Neuronal stem cell (in vitro differentiated cells): Measurements from ENCODE around the gene MUC5B.
A peak's percentile ranks its signal among the peaks of the same experiment; 100 is the strongest.

Experiments
- DNase-seq: peaks from one replicate; pipeline ENCODE4 v3.0.0-alpha.2; 2013; ENCODE audit warnings: low spot score
- H2AFZ ChIP-seq: one replicate; pipeline ENCODE4 v1.6.1; 2013; ENCODE audit warnings: mild to moderate bottlenecking, low read length, inconsistent platforms
- H2AK5ac ChIP-seq: 2 replicates; pipeline ENCODE4 v1.6.1; 2013; ENCODE audit warnings: low read depth, mild to moderate bottlenecking, inconsistent platforms, low read length, moderate library complexity, mixed read lengths
- H2BK120ac ChIP-seq: 2 replicates; pipeline ENCODE4 v1.6.1; 2013; ENCODE audit warnings: low read depth, mild to moderate bottlenecking, inconsistent platforms, low read length, moderate library complexity, mixed read lengths
- H2BK12ac ChIP-seq: one replicate; pipeline ENCODE4 v1.6.1; 2013; ENCODE audit warnings: low read length, inconsistent platforms
- H2BK15ac ChIP-seq: 2 replicates; pipeline ENCODE4 v1.6.1; 2013; ENCODE audit warnings: mild to moderate bottlenecking, low read length, inconsistent platforms, mixed read lengths
- H2BK5ac ChIP-seq: one replicate; pipeline ENCODE4 v1.6.1; 2013; ENCODE audit warnings: inconsistent platforms, mild to moderate bottlenecking, low read length, moderate library complexity
- H3K14ac ChIP-seq: one replicate; pipeline ENCODE4 v1.6.1; 2013; ENCODE audit warnings: low read length, inconsistent platforms
- H3K18ac ChIP-seq: 2 replicates; pipeline ENCODE4 v1.6.1; 2013; ENCODE audit warnings: low read length, inconsistent platforms
- H3K23ac ChIP-seq: 2 replicates; pipeline ENCODE4 v1.6.1; 2013; ENCODE audit warnings: low read depth, mild to moderate bottlenecking, mixed read lengths, low read length, inconsistent platforms; ENCODE audit not compliant: poor library complexity
- H3K27ac ChIP-seq: replicated peaks from 3 replicates; pipeline ENCODE4 v1.5.1; 2013; ENCODE audit warnings: low read length, inconsistent platforms
- H3K27me3 ChIP-seq, 3 experiments: 2 replicates each; pipeline ENCODE4 v1.6.1; 2013; ENCODE audit warnings: low read length in 3 of 3, mild to moderate bottlenecking in 2 of 3, inconsistent platforms in 1 of 3, low read depth in 1 of 3, mixed read lengths in 1 of 3, moderate library complexity in 1 of 3; ENCODE audit not compliant: control insufficient read depth in 3 of 3, insufficient read depth in 3 of 3
- H3K36me3 ChIP-seq, 2 donors: replicated peaks in 1 of 2; 2 replicates each; pipeline ENCODE4 v1.6.1; 2013; ENCODE audit warnings: low read length in 2 of 2; ENCODE audit not compliant: control insufficient read depth in 2 of 2, insufficient read depth in 2 of 2
- H3K4ac ChIP-seq: 2 replicates; pipeline ENCODE4 v1.6.1; 2013; ENCODE audit warnings: inconsistent platforms, mild to moderate bottlenecking, low read length, moderate library complexity
- H3K4me1 ChIP-seq, 2 donors: 1 replicate in 1 of 2; 2 replicates in 1 of 2; pipeline ENCODE4 v1.6.1; 2013; ENCODE audit warnings: low read length in 2 of 2, low read depth in 1 of 2; ENCODE audit not compliant: control insufficient read depth in 2 of 2, insufficient read depth in 1 of 2
- H3K4me2 ChIP-seq: one replicate; pipeline ENCODE4 v1.6.1; 2013; ENCODE audit warnings: mild to moderate bottlenecking, low read length, inconsistent platforms; ENCODE audit not compliant: insufficient read depth, poor library complexity, severe bottlenecking
- H3K4me3 ChIP-seq, 2 donors: 2 replicates each; pipeline ENCODE4 v1.5.1; 2013; ENCODE audit warnings: low read length in 2 of 2, mild to moderate bottlenecking in 2 of 2, inconsistent platforms in 1 of 2, moderate library complexity in 1 of 2
- H3K79me1 ChIP-seq: one replicate; pipeline ENCODE4 v1.6.1; 2013; ENCODE audit warnings: low read depth, mild to moderate bottlenecking, inconsistent platforms, low read length, moderate library complexity
- H3K9ac ChIP-seq: one replicate; pipeline ENCODE4 v1.6.1; 2013; ENCODE audit warnings: mild to moderate bottlenecking, low read depth, low read length, inconsistent platforms; ENCODE audit not compliant: poor library complexity
- H3K9me3 ChIP-seq, 2 donors: replicated peaks in 1 of 2; 2 replicates each; pipeline versions ENCODE3 to v1.6.1; 2013; ENCODE audit warnings: low read length in 2 of 2, mild to moderate bottlenecking in 2 of 2, inconsistent platforms in 1 of 2, low read depth in 1 of 2, mixed read lengths in 1 of 2, moderate library complexity in 1 of 2; ENCODE audit not compliant: control insufficient read depth in 2 of 2, insufficient read depth in 1 of 2
- H4K8ac ChIP-seq: one replicate; pipeline ENCODE4 v1.6.1; 2013; ENCODE audit warnings: low read depth, mild to moderate bottlenecking, inconsistent platforms, low read length, moderate library complexity
- H4K91ac ChIP-seq: one replicate; pipeline ENCODE4 v1.6.1; 2013; ENCODE audit warnings: low read length, low read depth, mild to moderate bottlenecking, inconsistent platforms; ENCODE audit not compliant: poor library complexity
- WGBS, 2 donors: extraction: QIAGEN DNeasy Blood & Tissue Kit; methylation state at CpG; one replicate each; pipeline ENCODE4 v1.1.7; 2013; ENCODE audit warnings: missing lambda C conversion rate in 2 of 2, mixed read lengths in 1 of 2; ENCODE audit not compliant: insufficient read length in 2 of 2, insufficient replicate concordance in 1 of 2; ENCODE audit errors: extremely low coverage in 2 of 2; 5-methylcytosine and 5-hydroxymethylcytosine counted together

MUC5B gene

GRCh38 chr11:1299621-1300020, 76.8 kb downstream of the MUC5B start:
- WGBS, 2 donors: no CpG with 5 or more reads among the region's 23 CpGs
- H4K8ac ChIP-seq: no peak overlapping the region
- H3K4ac ChIP-seq: no peak overlapping the region
- peak overlapping the region; percentile 94 for H3K23ac ChIP-seq
- no peak for DNase-seq
- H3K4me3 ChIP-seq: no peak overlapping the region
- H2AFZ ChIP-seq: no peak overlapping the region
- no peak overlapping the region for H2BK120ac ChIP-seq
- H4K91ac ChIP-seq: no peak overlapping the region
- peak overlapping the region; percentile 76 for H3K14ac ChIP-seq
- no peak overlapping the region for H2BK5ac ChIP-seq
- H3K9ac ChIP-seq: peak overlapping the region; percentile 81
- H3K9me3 ChIP-seq: no peaks in the 10 kb centered on the region
- H2AK5ac ChIP-seq: no peak overlapping the region
- no peak overlapping the region for H2BK15ac ChIP-seq
- H3K27me3 ChIP-seq: no peaks in the 10 kb centered on the region
- no peak overlapping the region for H3K27ac ChIP-seq
- H3K18ac ChIP-seq: no peak overlapping the region
- no peak overlapping the region for H2BK12ac ChIP-seq
- H3K4me1 ChIP-seq: peaks cover 2 to 11% of the 10 kb centered on the region in 2 donors
- no peak overlapping the region for H3K4me2 ChIP-seq
- peaks cover 2 to 22% of the 10 kb centered on the region in 2 donors for H3K36me3 ChIP-seq
- peaks cover 25% of the 10 kb centered on the region for H3K79me1 ChIP-seq

GRCh38 chr11:1300121-1300520, 77.3 kb downstream of the MUC5B start:
- H4K8ac ChIP-seq: no peak overlapping the region
- H3K27me3 ChIP-seq: no peaks in the 10 kb centered on the region
- H3K4me3 ChIP-seq: no peak overlapping the region
- H2AFZ ChIP-seq: no peak overlapping the region
- H2BK15ac ChIP-seq: no peak overlapping the region
- H3K18ac ChIP-seq: no peak overlapping the region
- H2BK12ac ChIP-seq: no peak overlapping the region
- H3K4ac ChIP-seq: no peak overlapping the region
- H2BK120ac ChIP-seq: no peak overlapping the region
- no peak overlapping the region for H4K91ac ChIP-seq
- H3K79me1 ChIP-seq: peaks cover 25% of the 10 kb centered on the region
- H3K9me3 ChIP-seq: no peaks in the 10 kb centered on the region
- H3K4me2 ChIP-seq: no peak overlapping the region
- peaks cover 2 to 11% of the 10 kb centered on the region in 2 donors for H3K4me1 ChIP-seq
- H2AK5ac ChIP-seq: no peak overlapping the region
- no CpG with 5 or more reads among the region's 7 CpGs for WGBS, 2 donors
- H2BK5ac ChIP-seq: no peak overlapping the region
- no peak overlapping the region for H3K23ac ChIP-seq
- no peak for DNase-seq
- no peak overlapping the region for H3K27ac ChIP-seq
- peaks cover 2 to 25% of the 10 kb centered on the region in 2 donors for H3K36me3 ChIP-seq
- no peak overlapping the region for H3K9ac ChIP-seq
- no peak overlapping the region for H3K14ac ChIP-seq

GRCh38 chr11:1300569-1301187, 77.8 kb downstream of the MUC5B start:
- H3K27me3 ChIP-seq: no peaks in the 10 kb centered on the region
- no peak overlapping the region for H2BK12ac ChIP-seq
- no peak overlapping the region for H2BK5ac ChIP-seq
- no peak overlapping the region for H3K4ac ChIP-seq
- no CpG with 5 or more reads among the region's 28 CpGs for WGBS, 2 donors
- peaks cover 2 to 26% of the 10 kb centered on the region in 2 donors for H3K36me3 ChIP-seq
- no peak overlapping the region for H2AFZ ChIP-seq
- no peak overlapping the region for H3K4me2 ChIP-seq
- no peak for DNase-seq
- H3K23ac ChIP-seq: peak overlapping the region; percentile 55
- no peak overlapping the region for H3K18ac ChIP-seq
- peak overlapping the region; percentile 21 for H3K14ac ChIP-seq
- peaks cover 21% of the 10 kb centered on the region for H3K79me1 ChIP-seq
- H4K8ac ChIP-seq: no peak overlapping the region
- H2AK5ac ChIP-seq: no peak overlapping the region
- H3K4me3 ChIP-seq: peak overlapping the region in 1 of 2 donors; percentile 27
- H3K9ac ChIP-seq: no peak overlapping the region
- peaks cover 2 to 11% of the 10 kb centered on the region in 2 donors for H3K4me1 ChIP-seq
- H4K91ac ChIP-seq: no peak overlapping the region
- no peak overlapping the region for H2BK15ac ChIP-seq
- H3K27ac ChIP-seq: no peak overlapping the region
- no peak overlapping the region for H2BK120ac ChIP-seq
- H3K9me3 ChIP-seq: no peaks in the 10 kb centered on the region

GRCh38 chr11:1301220-1302000, 78.5 kb downstream of the MUC5B start:
- Histone ChIP-seq H2AFZ (no peak overlapping the region), H3K23ac (no peak overlapping the region), H4K91ac (no peak overlapping the region), H2BK12ac (no peak overlapping the region), H2AK5ac (no peak overlapping the region), H3K9me3 (no peaks in the 10 kb centered on the region), H3K36me3 (peaks cover 2 to 25% of the 10 kb centered on the region in 2 donors), H2BK120ac (no peak overlapping the region), H4K8ac (no peak overlapping the region), H2BK15ac (no peak overlapping the region), H3K9ac (no peak overlapping the region), H3K14ac (no peak overlapping the region), H3K27me3 (no peaks in the 10 kb centered on the region), H2BK5ac (no peak overlapping the region), H3K4me3 (no peak overlapping the region), H3K4me1 (peaks cover 2 to 11% of the 10 kb centered on the region in 2 donors), H3K4me2 (peak overlapping the region; percentile 11), H3K79me1 (peaks cover 18% of the 10 kb centered on the region), H3K18ac (peak overlapping the region; percentile 28), H3K27ac (no peak overlapping the region), H3K4ac (no peak overlapping the region)
- no CpG with 5 or more reads among the region's 22 CpGs for WGBS, 2 donors
- DNase-seq: no peak
